IMR-90 (cell line): ENCODE data around the gene VDAC2. TPM values are rescaled to one million over a fixed set of nuclear protein-coding genes. Genes with fewer than 3 reads are reported as not detected.

Experiments used
- ATAC-seq: fragments of 200-7000 bp; cut with Tn5 transposase; 2 replicates; pipeline ENCODE4 v1.9.1; 2020; ENCODE audit warnings: low read depth, mild to moderate bottlenecking, moderate library complexity
- BruUV-seq: library from RNA; stranded (reverse); fragments of 400-500 nt; replicated peaks from 2 replicates; lab custom pipeline; 2021; lab: Mats Ljungman, UMichigan
- CTCF ChIA-PET: fragments of 300-600 bp; formaldehyde crosslinking; extraction: SDS; loops from one replicate; lab custom pipeline; 2021; ENCODE audit warnings: antibody characterized with exemption; lab: Yijun Ruan, JAX
- POLR2A ChIA-PET: fragments of 300-600 bp; sonication (Branson Sonifier 250); formaldehyde crosslinking; loops from one replicate; lab custom pipeline; 2022; ENCODE audit warnings: antibody characterized with exemption; ENCODE audit not compliant: unreplicated experiment; lab: Charles Lee
- DNase-seq: peaks from one replicate; pipeline ENCODE4 v3.0.0; 2013
- H2AFZ ChIP-seq: replicated peaks from 2 replicates; pipeline ENCODE3; 2013; ENCODE audit warnings: low read length, mild to moderate bottlenecking; ENCODE audit not compliant: poor library complexity
- H2AK5ac ChIP-seq: 2 replicates; pipeline ENCODE4 v1.6.1; 2013; ENCODE audit warnings: low read depth, low read length, inconsistent platforms
- H2AK9ac ChIP-seq: replicated peaks from 2 replicates; pipeline ENCODE3; 2013; ENCODE audit warnings: mild to moderate bottlenecking, low read depth, low read length, moderate library complexity; ENCODE audit not compliant: poor library complexity
- H2BK120ac ChIP-seq: 2 replicates; pipeline ENCODE4 v1.6.1; 2013; ENCODE audit warnings: low read depth, low read length, inconsistent platforms
- H2BK15ac ChIP-seq: 3 replicates; pipeline ENCODE4 v1.6.1; 2013; ENCODE audit warnings: low read depth, low read length, inconsistent platforms
- H2BK20ac ChIP-seq: 2 replicates; pipeline ENCODE4 v1.6.1; 2013; ENCODE audit warnings: low read depth, mild to moderate bottlenecking, inconsistent platforms, low read length, moderate library complexity
- H2BK5ac ChIP-seq: 2 replicates; pipeline ENCODE4 v1.6.1; 2013; ENCODE audit warnings: mild to moderate bottlenecking, low read depth, low read length, inconsistent platforms; ENCODE audit not compliant: poor library complexity, severe bottlenecking
- H3K14ac ChIP-seq: replicated peaks from 2 replicates; pipeline ENCODE4 v1.6.1; 2013; ENCODE audit warnings: low read depth, low read length, inconsistent platforms
- H3K18ac ChIP-seq: 2 replicates; pipeline ENCODE4 v1.6.1; 2013; ENCODE audit warnings: low read depth, low read length, control low read depth
- H3K23ac ChIP-seq: 2 replicates; pipeline ENCODE4 v1.6.1; 2013; ENCODE audit warnings: low read depth, low read length, inconsistent platforms
- H3K27ac ChIP-seq: 2 replicates; pipeline ENCODE4 v1.5.1; 2013; ENCODE audit warnings: mild to moderate bottlenecking, control low read depth, low read length; ENCODE audit not compliant: insufficient read depth
- H3K27me3 ChIP-seq: 2 replicates; pipeline ENCODE4 v1.6.1; 2013; ENCODE audit warnings: low read length; ENCODE audit not compliant: control insufficient read depth, insufficient read depth
- H3K36me3 ChIP-seq: 2 replicates; pipeline ENCODE4 v1.6.1; 2013; ENCODE audit warnings: low read length, mixed read lengths; ENCODE audit not compliant: control insufficient read depth, insufficient read depth
- H3K4ac ChIP-seq: 2 replicates; pipeline ENCODE4 v1.6.1; 2013; ENCODE audit warnings: low read depth, low read length, inconsistent platforms
- H3K4me1 ChIP-seq: 2 replicates; pipeline ENCODE4 v1.6.1; 2013; ENCODE audit warnings: low read length, mixed read lengths; ENCODE audit not compliant: control insufficient read depth, insufficient read depth
- H3K4me2 ChIP-seq: 2 replicates; pipeline ENCODE4 v1.6.1; 2013; ENCODE audit warnings: low read depth, mild to moderate bottlenecking, control low read depth, low read length, moderate library complexity
- H3K4me3 ChIP-seq: 2 replicates; pipeline ENCODE4 v1.5.1; 2013; ENCODE audit warnings: low read depth, mild to moderate bottlenecking, control low read depth, low read length, moderate library complexity; ENCODE audit not compliant: insufficient read depth
- H3K56ac ChIP-seq: 2 replicates; pipeline ENCODE4 v1.6.1; 2013; ENCODE audit warnings: low read length, inconsistent platforms; ENCODE audit not compliant: insufficient read depth; ENCODE audit errors: extremely low read depth
- H3K79me1 ChIP-seq, 2 experiments: 2 replicates each; pipeline ENCODE4 v1.6.1; 2013; ENCODE audit warnings: low read length in 2 of 2, inconsistent platforms in 1 of 2, low read depth in 1 of 2
- H3K9ac ChIP-seq: 2 replicates; pipeline ENCODE4 v1.6.1; 2013; ENCODE audit warnings: low read depth, low read length, control low read depth
- H3K9me1 ChIP-seq: 2 replicates; pipeline ENCODE4 v1.6.1; 2013; ENCODE audit warnings: low read length, inconsistent platforms; ENCODE audit not compliant: insufficient read depth
- H3K9me3 ChIP-seq: 2 replicates; pipeline ENCODE4 v1.6.1; 2013; ENCODE audit warnings: low read length; ENCODE audit not compliant: control insufficient read depth, insufficient read depth
- H4K20me1 ChIP-seq: 2 replicates; pipeline ENCODE4 v1.6.1; 2013; ENCODE audit warnings: low read length, inconsistent platforms; ENCODE audit not compliant: insufficient read depth
- H4K5ac ChIP-seq: 2 replicates; pipeline ENCODE4 v1.6.1; 2013; ENCODE audit warnings: mild to moderate bottlenecking, low read depth, low read length, control low read depth
- H4K8ac ChIP-seq, 2 experiments: 2 replicates each; pipeline ENCODE4 v1.6.1; 2013; ENCODE audit warnings: low read depth in 2 of 2, low read length in 2 of 2, control low read depth in 1 of 2, inconsistent platforms in 1 of 2
- H4K91ac ChIP-seq: 2 replicates; pipeline ENCODE4 v1.6.1; 2013; ENCODE audit warnings: low read depth, low read length, inconsistent platforms; ENCODE audit not compliant: insufficient read depth
- BHLHE40 ChIP-seq: fragments of 150-350 bp; IDR thresholded peaks from 2 replicates; pipeline ENCODE4 v1.6.1; 2016; ENCODE audit warnings: mild to moderate bottlenecking, low read depth, low read length
- CEBPB ChIP-seq: IDR thresholded peaks from 2 replicates; pipeline ENCODE4 v1.6.1; 2012; ENCODE audit warnings: low read depth, low read length, improper control_type of control experiment
- CHD1 ChIP-seq: IDR thresholded peaks from 2 replicates; pipeline ENCODE4 v1.6.1; 2012; ENCODE audit warnings: low read depth, low read length, improper control_type of control experiment
- FOS ChIP-seq: fragments of 150-350 bp; IDR thresholded peaks from 2 replicates; pipeline ENCODE4 v1.6.1; 2016; ENCODE audit warnings: low read depth, low read length
- MAFK ChIP-seq: IDR thresholded peaks from 2 replicates; pipeline ENCODE4 v1.6.1; 2012; ENCODE audit warnings: low read depth, low read length, improper control_type of control experiment
- MAZ ChIP-seq: IDR thresholded peaks from 2 replicates; pipeline ENCODE4 v1.6.1; 2012; ENCODE audit warnings: low read depth, mild to moderate bottlenecking, low read length, improper control_type of control experiment, moderate library complexity, borderline replicate concordance
- MXI1 ChIP-seq: IDR thresholded peaks from 2 replicates; pipeline ENCODE4 v1.6.1; 2012; ENCODE audit warnings: low read depth, mild to moderate bottlenecking, low read length, moderate library complexity, borderline replicate concordance
- NFE2L2 ChIP-seq: fragments of 150-350 bp; IDR thresholded peaks from 2 replicates; pipeline ENCODE4 v1.6.1; 2016; ENCODE audit warnings: low read depth, mild to moderate bottlenecking, low read length
- POLR2A ChIP-seq: IDR thresholded peaks from 2 replicates; pipeline ENCODE4 v1.6.1; 2012; ENCODE audit warnings: mild to moderate bottlenecking, low read depth, low read length
- RAD21 ChIP-seq: IDR thresholded peaks from 2 replicates; pipeline ENCODE4 v1.6.1; 2012; ENCODE audit warnings: low read length, improper control_type of control experiment
- RCOR1 ChIP-seq: IDR thresholded peaks from 2 replicates; pipeline ENCODE4 v1.6.1; 2012; ENCODE audit warnings: mild to moderate bottlenecking, low read length, improper control_type of control experiment; ENCODE audit not compliant: insufficient replicate concordance
- RFX5 ChIP-seq: IDR thresholded peaks from 2 replicates; pipeline ENCODE4 v1.8.0; 2012; ENCODE audit warnings: low read depth, mild to moderate bottlenecking, low read length, moderate library complexity
- SMC3 ChIP-seq: fragments of 150-350 bp; IDR thresholded peaks from 2 replicates; pipeline ENCODE4 v1.6.1; 2016; ENCODE audit warnings: low read depth, mild to moderate bottlenecking, antibody characterized with exemption, low read length, moderate library complexity
- WGBS, 2 experiments: methylation state at CpG; one replicate each; pipeline versions ENCODE4 v1.1.5 to v1.1.7; 2013; ENCODE audit warnings: missing lambda C conversion rate in 2 of 2; ENCODE audit not compliant: insufficient read length in 1 of 2; ENCODE audit errors: extremely low coverage in 2 of 2; 5-methylcytosine and 5-hydroxymethylcytosine counted together
- dilution Hi-C: fragments of 300-500 bp; cut with HindIII; formaldehyde crosslinking; loops from one replicate; pipeline ENCODE4 v1.14.3; 2018; ENCODE audit warnings: low sequenced_read_pairs; ENCODE audit not compliant: unreplicated experiment
- in situ Hi-C: fragments of 300-500 bp; cut with MboI; formaldehyde crosslinking; loops from 3 replicates; pipeline ENCODE4 v1.14.3; 2019; ENCODE audit warnings: low sequenced_read_pairs, inconsistent platforms, mixed read lengths
- intact Hi-C: fragments of 100-400 bp; cut with micrococcal nuclease; formaldehyde crosslinking; loops from 2 replicates; pipeline ENCODE4 v1.10.0; 2022
- polyA plus RNA-seq, 3 experiments: library from polyadenylated mRNA; depleted of rRNA; stranded (reverse); fragments of >200 nt; gene quantifications; 2 replicates each; pipeline ENCODE4 v1.2.3, GENCODE V29; 2012; ENCODE audit warnings: low replicate concordance in 1 of 3
- total RNA-seq: library from RNA; depleted of rRNA; stranded (reverse); fragments of >200 nt; gene quantifications from 2 replicates; pipeline ENCODE4 v1.2.3, GENCODE V29; 2012
- TF ChIP-seq, protein P1 (sequence below): fragments of 150-350 bp; IDR thresholded peaks from 2 replicates; pipeline ENCODE4 v1.6.1; 2017; ENCODE audit warnings: mild to moderate bottlenecking, antibody characterized with exemption, low read length, low read depth
- TF ChIP-seq, protein P2 (sequence below): fragments of 150-350 bp; IDR thresholded peaks from 2 replicates; pipeline ENCODE4 v1.6.1; 2016; ENCODE audit warnings: low read depth, mild to moderate bottlenecking, low read length, moderate library complexity, borderline replicate concordance

VDAC2 gene
- total and polyA plus RNA-seq, 2 of the 4 experiments (the other 2 are of a cell fraction), result 122 to 139 TPM

DNA sequence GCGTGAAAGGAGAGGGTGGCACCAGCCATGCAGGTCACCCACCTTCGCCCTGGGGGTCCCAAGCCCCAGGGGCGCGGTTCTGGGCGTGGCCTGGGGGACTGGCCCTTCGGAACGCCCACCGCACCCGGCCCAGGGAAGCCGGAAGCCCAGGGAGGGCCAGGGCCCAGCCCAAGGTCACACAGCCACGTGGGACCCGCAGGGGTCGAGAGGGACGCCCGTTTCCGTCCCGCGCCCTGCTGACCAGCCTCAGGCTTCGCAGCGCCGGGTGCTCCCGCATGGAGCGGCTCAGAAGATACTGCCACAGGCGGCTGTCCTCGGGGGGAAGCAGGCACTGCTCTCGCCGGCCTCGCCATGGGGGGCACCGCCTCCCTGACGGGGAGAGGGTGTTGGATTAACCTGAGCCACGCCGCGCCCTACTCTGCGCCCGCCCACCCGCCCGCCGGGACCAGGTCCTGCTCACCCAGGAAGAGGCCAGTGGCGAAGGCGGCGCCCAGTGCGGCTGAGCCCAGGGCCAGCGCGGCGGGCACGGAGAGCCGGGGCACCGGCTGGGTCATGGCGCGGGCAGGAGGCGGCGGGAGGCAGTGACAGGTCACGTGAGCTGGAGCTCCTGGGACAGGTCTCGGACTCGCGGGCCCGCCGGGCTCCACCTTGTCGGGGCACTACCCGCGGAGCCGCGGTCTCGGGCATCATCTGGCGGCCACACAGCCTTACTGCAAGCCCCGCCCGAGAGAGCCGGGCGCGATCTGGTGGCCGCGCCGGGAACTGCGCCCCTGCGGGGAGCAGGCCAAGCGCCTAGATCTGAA, 25.0 kb downstream of the VDAC2 start, which contains the start of gene COMTD1:
TSS of gene COMTD1 (minus strand) at position 583 of the 803 bp plus-strand sequence. CDS start at position 554, 29 bp downstream.
- Histone ChIP-seq H2AFZ (peak within 1 kb of the TSS; percentile 90), H2BK5ac (peak within 1 kb of the TSS; percentile 14), H3K4me1 (peaks cover 10% of the 10 kb centered on the region), H3K36me3 (peaks cover 16% of the 10 kb centered on the region), H3K18ac (no peak within 1 kb of the TSS; the same call in 1 of the 2 replicates), H3K9ac (peak within 1 kb of the TSS; percentile 31), H2BK20ac (no peak within 1 kb of the TSS), H3K4me2 (peak within 1 kb of the TSS; percentile 73), H2BK120ac (peak within 1 kb of the TSS; percentile 57), H2AK5ac (peak within 1 kb of the TSS; percentile 57; the same call in 1 of the 2 replicates), H3K23ac (peak within 1 kb of the TSS; percentile 33), H3K27ac (peak within 1 kb of the TSS; percentile 17), H3K9me1 (peaks cover 4% of the 10 kb centered on the region; the same call in 1 of the 2 replicates), H3K27me3 (no peaks in the 10 kb centered on the region), H3K4ac (peak within 1 kb of the TSS; percentile 12), H4K20me1 (peaks cover 15% of the 10 kb centered on the region), H3K14ac (peak within 1 kb of the TSS; percentile 58), H3K79me1 (peaks cover 4 to 22% of the 10 kb centered on the region in 2 experiments; a peak in 3 of 4 replicates), H2AK9ac (peak within 1 kb of the TSS; percentile 91), H3K9me3 (no peaks in the 10 kb centered on the region), H3K56ac (no peak within 1 kb of the TSS; the same call in 1 of the 2 replicates), H4K91ac (peak within 1 kb of the TSS; percentile 59), H3K4me3 (peak within 1 kb of the TSS; percentile 57), H4K8ac (peak within 1 kb of the TSS; percentile 72 to 82; a peak in 3 of 4 replicates), H2BK15ac (peak within 1 kb of the TSS; percentile 21; the same call in 1 of the 3 replicates), H4K5ac (peak within 1 kb of the TSS; percentile 52; the same call in 1 of the 2 replicates)
- ChIA-PET POLR2A (no interaction called here), CTCF (interaction anchor here (0.5 to 1.6 kb wide), 15 partner anchors 10 to 989 kb away, joined by 3 to 7 read pairs (median 4); no protein-coding TSS in a partner anchor)
- dilution Hi-C loops (no loop called here), in situ Hi-C loops (loop anchor here (10.0 kb wide), 2 partner anchors 211 to 991 kb away; no protein-coding TSS in a partner anchor), intact Hi-C loops (loop anchor here (2.0 to 10.0 kb wide), 7 partner anchors 67 to 1091 kb away; partner anchors contain the start of gene KAT6B)
- DNase-seq (peak; percentile 82), ATAC-seq (peak; percentile 88)
- 0% methylated on average over 25 of the region's 76 CpGs; no CpG with 5 or more reads in 1 of the 2 experiments for WGBS, 2 experiments
- no TSS peak for BruUV-seq
- TF ChIP-seq POLR2A (0 out of 2 replicates have a peak, but pooled peaks have one; percentile 57), MAFK (no peak), CHD1 (no peak), RCOR1 (no peak), NFE2L2 (no peak), SMC3 (peak; percentile 96), RAD21 (peak; percentile 99), RFX5 (no peak), MXI1 (peak; percentile 46; the same call in 1 of the 2 replicates), CEBPB (no peak), FOS (no peak), MAZ (peak; percentile 76), BHLHE40 (peak; percentile 81)
- TF ChIP-seq, protein P1, sequence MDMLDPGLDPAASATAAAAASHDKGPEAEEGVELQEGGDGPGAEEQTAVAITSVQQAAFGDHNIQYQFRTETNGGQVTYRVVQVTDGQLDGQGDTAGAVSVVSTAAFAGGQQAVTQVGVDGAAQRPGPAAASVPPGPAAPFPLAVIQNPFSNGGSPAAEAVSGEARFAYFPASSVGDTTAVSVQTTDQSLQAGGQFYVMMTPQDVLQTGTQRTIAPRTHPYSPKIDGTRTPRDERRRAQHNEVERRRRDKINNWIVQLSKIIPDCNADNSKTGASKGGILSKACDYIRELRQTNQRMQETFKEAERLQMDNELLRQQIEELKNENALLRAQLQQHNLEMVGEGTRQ, result peak; percentile 88
- TF ChIP-seq, protein P2, sequence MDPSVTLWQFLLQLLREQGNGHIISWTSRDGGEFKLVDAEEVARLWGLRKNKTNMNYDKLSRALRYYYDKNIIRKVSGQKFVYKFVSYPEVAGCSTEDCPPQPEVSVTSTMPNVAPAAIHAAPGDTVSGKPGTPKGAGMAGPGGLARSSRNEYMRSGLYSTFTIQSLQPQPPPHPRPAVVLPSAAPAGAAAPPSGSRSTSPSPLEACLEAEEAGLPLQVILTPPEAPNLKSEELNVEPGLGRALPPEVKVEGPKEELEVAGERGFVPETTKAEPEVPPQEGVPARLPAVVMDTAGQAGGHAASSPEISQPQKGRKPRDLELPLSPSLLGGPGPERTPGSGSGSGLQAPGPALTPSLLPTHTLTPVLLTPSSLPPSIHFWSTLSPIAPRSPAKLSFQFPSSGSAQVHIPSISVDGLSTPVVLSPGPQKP, result no peak
